NB4 (cell line): ENCODE measurements around the gene ZBBX.

ENCODE experiments used
- DNase-seq: peaks from one replicate; pipeline ENCODE4 v3.0.0; 2010; ENCODE audit warnings: low read depth
- H3K4me3 ChIP-seq: one replicate; pipeline ENCODE4 v1.5.1; 2011; ENCODE audit warnings: mild to moderate bottlenecking, low read depth, low read length, moderate library complexity
- CTCF ChIP-seq: IDR thresholded peaks from one replicate; pipeline ENCODE4 v1.5.1; 2012; ENCODE audit warnings: low read depth, low read length
- MYC ChIP-seq: IDR thresholded peaks from 2 replicates; pipeline ENCODE4 v1.6.1; 2011; ENCODE audit warnings: low read depth, low read length
- POLR2A ChIP-seq: IDR thresholded peaks from 2 replicates; pipeline ENCODE4 v1.6.1; 2011; ENCODE audit warnings: mild to moderate bottlenecking; ENCODE audit not compliant: insufficient read length; ENCODE audit errors: extremely low read depth
- TF ChIP-seq, protein P1 (sequence below): IDR thresholded peaks from 2 replicates; pipeline ENCODE4 v1.6.1; 2011; ENCODE audit warnings: low read depth, low read length

The ZBBX gene

DNA sequence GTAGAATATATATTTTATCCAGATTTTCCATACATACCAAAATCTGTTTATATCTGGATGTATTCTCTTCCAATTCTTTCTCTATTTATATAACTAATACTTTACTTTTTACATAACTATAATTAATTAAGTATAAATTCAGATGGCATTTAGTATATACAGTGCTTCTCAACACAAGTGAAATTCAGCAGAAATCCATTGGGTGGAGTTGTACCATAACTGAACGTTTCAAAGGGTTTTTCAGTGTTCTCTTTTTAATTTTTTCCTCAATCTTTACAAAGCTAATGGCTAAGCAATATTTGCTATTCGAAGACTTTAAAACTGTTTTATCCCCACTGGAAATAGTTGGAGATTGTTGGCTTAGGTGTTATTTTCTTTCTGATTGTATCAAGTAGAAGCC is 13.9 kb upstream of the ZBBX start:
- TF ChIP-seq MYC (no peak), CTCF (no peak), POLR2A (no peak)
- TF ChIP-seq, protein P1, sequence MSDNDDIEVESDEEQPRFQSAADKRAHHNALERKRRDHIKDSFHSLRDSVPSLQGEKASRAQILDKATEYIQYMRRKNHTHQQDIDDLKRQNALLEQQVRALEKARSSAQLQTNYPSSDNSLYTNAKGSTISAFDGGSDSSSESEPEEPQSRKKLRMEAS, result no peak
- no peak overlapping the region for H3K4me3 ChIP-seq
- peak; percentile 1 for DNase-seq

GRCh38 chr3:167382155-167382554 is 2.1 kb upstream of the ZBBX start:
- no peak for DNase-seq
- H3K4me3 ChIP-seq, result no peak overlapping the region
- TF ChIP-seq, protein P1, result no peak
- TF ChIP-seq CTCF (no peak), MYC (no peak), POLR2A (no peak)

DNA sequence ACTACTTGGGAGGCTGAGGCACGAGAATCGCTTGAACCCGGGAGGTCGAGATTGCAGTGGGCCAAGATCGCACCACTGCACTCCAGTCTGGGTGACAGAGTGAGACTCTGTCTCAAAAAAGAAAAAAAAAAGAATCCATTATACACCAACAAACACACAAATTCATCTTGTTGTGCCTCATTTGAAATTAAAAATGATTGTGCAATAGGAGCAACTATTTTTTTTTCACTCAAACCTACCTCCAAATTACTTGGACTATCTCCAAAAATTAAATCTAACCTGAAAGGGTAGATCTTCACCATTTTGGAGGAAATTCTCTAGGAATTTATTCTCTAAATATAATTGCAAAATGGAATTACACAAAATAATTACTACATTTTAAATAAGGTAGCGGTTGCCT is 4.6 kb downstream of the ZBBX start:
- no peak overlapping the region for H3K4me3 ChIP-seq
- DNase-seq, result no peak
- no peak for TF ChIP-seq POLR2A
- no peak for TF ChIP-seq MYC
- TF ChIP-seq CTCF, result no peak
- TF ChIP-seq, protein P1, result no peak

DNA sequence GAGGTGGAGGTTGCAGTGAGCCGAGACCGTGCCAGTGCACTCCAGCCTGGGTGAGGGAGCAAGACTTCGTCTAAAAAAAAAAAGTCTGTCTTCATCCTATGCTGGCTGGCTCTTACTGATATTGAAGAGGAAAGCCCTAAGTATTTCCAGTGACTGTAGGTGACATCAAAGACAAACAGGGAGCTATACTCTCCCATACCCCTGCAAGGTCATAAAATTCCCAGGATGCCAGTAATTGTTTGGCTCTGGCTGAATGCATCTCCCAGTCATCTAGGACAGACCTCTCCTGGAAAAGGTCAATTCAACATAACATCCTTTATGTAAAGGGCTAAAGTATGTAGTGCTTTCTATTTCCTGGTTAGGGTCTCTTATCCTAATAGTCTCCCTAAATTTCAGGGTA is 8.0 kb downstream of the ZBBX start:
- H3K4me3 ChIP-seq, result no peak overlapping the region
- DNase-seq, result no peak
- TF ChIP-seq MYC, result no peak
- TF ChIP-seq POLR2A, result no peak
- no peak for TF ChIP-seq CTCF
- TF ChIP-seq, protein P1, result no peak

DNA sequence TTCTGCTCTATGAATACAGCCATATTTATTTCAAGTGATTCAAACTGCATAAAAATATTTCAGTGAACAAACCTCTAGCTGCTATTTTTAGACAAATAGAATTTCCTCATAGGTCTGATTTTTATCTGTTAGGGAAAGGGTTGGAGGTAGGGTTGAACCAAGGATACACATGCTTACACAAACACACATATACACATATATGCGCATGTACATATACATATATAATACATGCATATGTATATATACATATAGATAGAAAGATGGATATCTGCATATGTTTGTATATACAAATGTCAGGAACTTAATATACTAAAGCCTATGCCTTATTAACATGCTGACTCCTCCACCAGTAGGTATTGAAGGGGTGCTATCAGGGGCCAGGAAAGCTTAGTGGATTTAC is 18.1 kb downstream of the ZBBX start:
- TF ChIP-seq POLR2A (no peak), CTCF (no peak), MYC (no peak)
- TF ChIP-seq, protein P1, result no peak
- DNase-seq, result no peak
- no peak overlapping the region for H3K4me3 ChIP-seq

DNA sequence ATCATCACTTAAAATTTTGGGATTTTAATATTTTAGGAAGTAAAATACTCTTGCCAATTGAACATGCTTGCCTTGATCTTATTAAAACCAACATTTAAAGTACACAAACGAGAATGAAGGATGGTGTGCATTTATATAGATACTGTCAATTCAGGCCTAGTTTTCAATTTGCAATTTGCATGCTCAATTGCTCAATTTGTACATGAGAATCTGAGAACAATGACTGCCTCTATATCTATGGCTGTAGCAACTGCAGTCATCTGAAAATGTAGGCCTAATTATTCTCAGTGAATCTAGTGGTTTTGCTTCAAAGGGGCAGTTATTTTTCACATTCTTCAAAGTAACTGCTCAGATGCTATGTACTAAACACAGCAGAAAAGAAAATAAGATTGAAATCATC is 18.8 kb downstream of the ZBBX start:
- TF ChIP-seq POLR2A, result no peak
- TF ChIP-seq MYC, result no peak
- TF ChIP-seq CTCF, result no peak
- TF ChIP-seq, protein P1, result no peak
- DNase-seq, result no peak
- H3K4me3 ChIP-seq, result no peak overlapping the region
